Mesenchymal stem cell (in vitro differentiated cells and primary cell): ENCODE results near the gene PLPPR1.

Experiments used
- DNase-seq: peaks from one replicate; pipeline ENCODE4 v3.0.0-alpha.2; 2013
- H2AFZ ChIP-seq: one replicate; pipeline ENCODE4 v1.6.1; 2013; ENCODE audit warnings: low read depth, mild to moderate bottlenecking, control low read depth, inconsistent platforms, low read length, moderate library complexity
- H2AK5ac ChIP-seq: 2 replicates; pipeline ENCODE4 v1.6.1; 2013; ENCODE audit warnings: low read length, moderate library complexity, mild to moderate bottlenecking, inconsistent platforms; ENCODE audit not compliant: severe bottlenecking
- H2BK120ac ChIP-seq: one replicate; pipeline ENCODE4 v1.6.1; 2013; ENCODE audit warnings: low read depth, mild to moderate bottlenecking, inconsistent platforms, low read length, moderate library complexity
- H2BK12ac ChIP-seq, 2 experiments: one replicate each; pipeline ENCODE4 v1.6.1; 2013; ENCODE audit warnings: inconsistent platforms in 2 of 2, low read length in 2 of 2, mild to moderate bottlenecking in 2 of 2, moderate library complexity in 2 of 2, control low read depth in 1 of 2
- H2BK15ac ChIP-seq: one replicate; pipeline ENCODE4 v1.6.1; 2013; ENCODE audit warnings: mild to moderate bottlenecking, low read depth, inconsistent platforms; ENCODE audit not compliant: poor library complexity, severe bottlenecking
- H2BK5ac ChIP-seq: 2 replicates; pipeline ENCODE4 v1.6.1; 2013; ENCODE audit warnings: low read depth, mild to moderate bottlenecking, low read length, control low read depth, inconsistent platforms; ENCODE audit not compliant: poor library complexity, severe bottlenecking
- H3K14ac ChIP-seq, 2 experiments: one replicate each; pipeline ENCODE4 v1.6.1; 2013; ENCODE audit warnings: inconsistent platforms in 2 of 2, low read length in 2 of 2, control low read depth in 1 of 2, mild to moderate bottlenecking in 1 of 2, moderate library complexity in 1 of 2
- H3K18ac ChIP-seq, 2 experiments: one replicate each; pipeline ENCODE4 v1.6.1; 2013; ENCODE audit warnings: inconsistent platforms in 2 of 2, low read length in 2 of 2, control low read depth in 1 of 2, low read depth in 1 of 2, mild to moderate bottlenecking in 1 of 2
- H3K23ac ChIP-seq, 2 experiments: one replicate each; pipeline ENCODE4 v1.6.1; 2013; ENCODE audit warnings: inconsistent platforms in 2 of 2, low read length in 2 of 2, mild to moderate bottlenecking in 2 of 2, moderate library complexity in 2 of 2, control low read depth in 1 of 2
- H3K27ac ChIP-seq: 2 replicates; pipeline ENCODE4 v1.5.1; 2013; ENCODE audit warnings: mild to moderate bottlenecking, moderate library complexity, low read length, control low read depth, inconsistent platforms; ENCODE audit not compliant: poor library complexity, severe bottlenecking
- H3K27me3 ChIP-seq, 2 experiments: 2 replicates each; pipeline versions ENCODE4 v1.6.1 to v1.7.0; 2013; ENCODE audit warnings: low read length in 2 of 2, mild to moderate bottlenecking in 2 of 2, moderate library complexity in 2 of 2, control low read depth in 1 of 2, inconsistent platforms in 1 of 2; ENCODE audit not compliant: control insufficient read depth in 1 of 2, insufficient read depth in 1 of 2
- H3K36me3 ChIP-seq, 2 experiments: 2 replicates each; pipeline versions ENCODE4 v1.6.1 to v1.7.0; 2013; ENCODE audit warnings: low read length in 2 of 2, control low read depth in 1 of 2, inconsistent platforms in 1 of 2, low read depth in 1 of 2, mild to moderate bottlenecking in 1 of 2; ENCODE audit not compliant: insufficient read depth in 2 of 2, control insufficient read depth in 1 of 2
- H3K4ac ChIP-seq, 2 experiments: one replicate each; pipeline ENCODE4 v1.6.1; 2013; ENCODE audit warnings: inconsistent platforms in 2 of 2, low read length in 2 of 2, mild to moderate bottlenecking in 2 of 2, moderate library complexity in 2 of 2, control low read depth in 1 of 2, low read depth in 1 of 2
- H3K4me1 ChIP-seq: 2 replicates; pipeline ENCODE4 v1.6.1; 2013; ENCODE audit warnings: low read depth, low read length, control low read depth; ENCODE audit not compliant: control insufficient read depth, insufficient read depth
- H3K4me2 ChIP-seq: 2 replicates; pipeline ENCODE4 v1.6.1; 2013; ENCODE audit warnings: low read length, mild to moderate bottlenecking, inconsistent platforms; ENCODE audit not compliant: poor library complexity, severe bottlenecking
- H3K4me3 ChIP-seq, 2 experiments: 2 replicates each; pipeline versions ENCODE4 v1.5.1 to v1.7.0; 2013; ENCODE audit warnings: low read length in 2 of 2, mild to moderate bottlenecking in 2 of 2, control low read depth in 1 of 2, low read depth in 1 of 2; ENCODE audit not compliant: insufficient read depth in 1 of 2
- H3K79me1 ChIP-seq: replicated peaks from 2 replicates; pipeline ENCODE4 v1.6.1; 2013; ENCODE audit warnings: mild to moderate bottlenecking, control low read depth, low read length, inconsistent platforms; ENCODE audit not compliant: poor library complexity, severe bottlenecking
- H3K9ac ChIP-seq: 2 replicates; pipeline ENCODE4 v1.7.0; 2013; ENCODE audit warnings: mild to moderate bottlenecking, low read length, moderate library complexity
- H3K9me3 ChIP-seq: 2 replicates; pipeline ENCODE4 v1.7.0; 2013; ENCODE audit warnings: mild to moderate bottlenecking, low read length; ENCODE audit not compliant: control insufficient read depth
- H4K8ac ChIP-seq: one replicate; pipeline ENCODE4 v1.6.1; 2013; ENCODE audit warnings: inconsistent platforms, mild to moderate bottlenecking, low read length, moderate library complexity
- H4K91ac ChIP-seq: one replicate; pipeline ENCODE4 v1.6.1; 2013; ENCODE audit warnings: mild to moderate bottlenecking, low read length, inconsistent platforms
- WGBS: methylation state at CpG from one replicate; pipeline ENCODE4 v1.1.7; 2013; ENCODE audit warnings: mixed read lengths; 5-methylcytosine and 5-hydroxymethylcytosine counted together

PLPPR1 gene

DNA sequence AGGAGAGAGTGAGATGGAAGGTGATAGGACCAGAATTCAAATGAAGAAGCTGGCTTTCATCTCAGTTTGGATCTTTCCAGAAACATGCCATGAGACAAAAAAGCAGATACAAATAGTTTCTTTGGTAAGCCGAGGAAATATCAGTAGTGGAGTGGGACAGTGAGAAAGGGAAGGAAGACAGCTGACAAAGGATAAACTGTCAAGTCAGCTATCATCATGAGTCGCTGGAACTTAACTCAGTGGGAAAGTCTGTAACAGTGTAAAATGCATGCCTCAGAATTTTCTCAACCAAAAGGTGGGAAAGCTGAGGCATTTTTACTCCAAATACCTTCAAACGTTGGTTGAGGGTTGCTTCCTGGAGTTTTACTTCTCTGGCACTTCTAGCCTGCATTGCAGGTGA, 129.8 kb downstream of the PLPPR1 start:
- H4K91ac ChIP-seq = no peak overlapping the region
- H3K14ac ChIP-seq = no peak overlapping the region
- no peak overlapping the region for H3K9ac ChIP-seq
- H3K4me2 ChIP-seq = no peak overlapping the region
- no peak overlapping the region for H3K27ac ChIP-seq
- no peaks in the 10 kb centered on the region for H3K9me3 ChIP-seq
- H3K4me3 ChIP-seq = no peak overlapping the region
- no peak overlapping the region for H3K4ac ChIP-seq
- no peak overlapping the region for H2BK15ac ChIP-seq
- H3K18ac ChIP-seq = no peak overlapping the region
- no peak overlapping the region for H2BK5ac ChIP-seq
- no peak overlapping the region for H2BK12ac ChIP-seq
- H4K8ac ChIP-seq = no peak overlapping the region
- H2BK120ac ChIP-seq = no peak overlapping the region
- no peaks in the 10 kb centered on the region for H3K27me3 ChIP-seq
- no peaks in the 10 kb centered on the region for H3K4me1 ChIP-seq
- DNase-seq = no peak
- H3K23ac ChIP-seq = no peak overlapping the region
- WGBS = 31% methylated on average over 3 of the region's 3 CpGs
- no peaks in the 10 kb centered on the region for H3K79me1 ChIP-seq
- H2AK5ac ChIP-seq = no peak overlapping the region
- H3K36me3 ChIP-seq = no peaks in the 10 kb centered on the region
- no peak overlapping the region for H2AFZ ChIP-seq

DNA sequence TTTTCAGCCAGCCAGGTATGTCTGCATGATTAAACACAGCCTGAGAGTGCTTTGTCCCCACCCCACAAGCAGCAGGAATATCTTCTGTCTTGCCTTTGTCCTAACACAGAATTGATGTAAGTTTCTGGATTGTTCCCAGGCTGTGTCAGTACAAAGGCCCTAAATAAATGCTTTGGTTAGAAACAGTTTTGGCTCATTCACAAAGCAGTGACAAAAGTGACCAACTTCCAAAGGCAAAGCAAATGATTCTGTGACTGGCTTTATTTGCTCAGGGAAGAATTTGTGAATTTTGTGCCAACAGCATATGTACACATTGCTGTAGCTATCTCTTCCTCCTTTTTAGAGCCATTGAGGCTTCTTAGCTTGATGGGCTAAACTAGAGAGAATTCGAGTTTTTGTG, 133.7 kb downstream of the PLPPR1 start:
- H3K4me3 ChIP-seq = no peak overlapping the region
- H2BK5ac ChIP-seq = no peak overlapping the region
- H3K4me2 ChIP-seq = no peak overlapping the region
- no peak overlapping the region for H2AFZ ChIP-seq
- no peaks in the 10 kb centered on the region for H3K9me3 ChIP-seq
- no peaks in the 10 kb centered on the region for H3K4me1 ChIP-seq
- H2AK5ac ChIP-seq = no peak overlapping the region
- H2BK15ac ChIP-seq = no peak overlapping the region
- no peak for DNase-seq
- H3K23ac ChIP-seq = no peak overlapping the region
- no peaks in the 10 kb centered on the region for H3K79me1 ChIP-seq
- no peak overlapping the region for H3K4ac ChIP-seq
- no peak overlapping the region for H3K14ac ChIP-seq
- no peak overlapping the region for H4K8ac ChIP-seq
- no peaks in the 10 kb centered on the region for H3K36me3 ChIP-seq
- no peak overlapping the region for H3K9ac ChIP-seq
- H2BK120ac ChIP-seq = no peak overlapping the region
- H3K27me3 ChIP-seq = no peaks in the 10 kb centered on the region
- no peak overlapping the region for H3K27ac ChIP-seq
- no peak overlapping the region for H4K91ac ChIP-seq
- 22% methylated on average over 1 of the region's 1 CpG for WGBS
- no peak overlapping the region for H3K18ac ChIP-seq
- H2BK12ac ChIP-seq = no peak overlapping the region

DNA sequence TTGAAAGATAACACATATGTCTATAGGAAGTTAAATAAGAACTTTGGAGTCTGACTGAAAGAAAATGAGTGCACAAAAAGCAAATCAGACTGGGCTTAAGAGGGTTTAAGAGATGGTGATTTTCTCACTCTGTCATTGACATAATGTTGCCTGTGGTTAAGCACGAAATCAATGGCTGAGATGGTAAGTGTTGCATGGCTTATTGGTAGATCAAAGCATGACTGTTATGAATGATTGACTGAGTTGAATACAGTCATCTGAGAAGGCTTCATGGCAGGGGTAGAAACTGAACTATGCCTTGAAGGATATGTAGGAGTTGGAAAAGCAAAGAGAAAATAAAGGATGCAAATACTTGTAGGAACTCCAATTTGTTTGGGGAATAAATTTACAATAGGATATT, 136.6 kb downstream of the PLPPR1 start:
- Histone ChIP-seq H2BK5ac (no peak overlapping the region), H2AFZ (no peak overlapping the region), H3K36me3 (no peaks in the 10 kb centered on the region), H3K79me1 (no peaks in the 10 kb centered on the region), H4K8ac (no peak overlapping the region), H3K14ac (no peak overlapping the region), H2BK15ac (no peak overlapping the region), H3K18ac (no peak overlapping the region), H3K27ac (no peak overlapping the region), H3K27me3 (no peaks in the 10 kb centered on the region), H4K91ac (no peak overlapping the region), H3K4me1 (no peaks in the 10 kb centered on the region), H2BK12ac (no peak overlapping the region), H3K4ac (no peak overlapping the region), H2BK120ac (no peak overlapping the region), H3K9me3 (no peaks in the 10 kb centered on the region), H3K9ac (no peak overlapping the region), H3K4me2 (no peak overlapping the region), H2AK5ac (no peak overlapping the region), H3K4me3 (no peak overlapping the region), H3K23ac (no peak overlapping the region)
- 28% methylated on average over 1 of the region's 1 CpG for WGBS
- DNase-seq = no peak

DNA sequence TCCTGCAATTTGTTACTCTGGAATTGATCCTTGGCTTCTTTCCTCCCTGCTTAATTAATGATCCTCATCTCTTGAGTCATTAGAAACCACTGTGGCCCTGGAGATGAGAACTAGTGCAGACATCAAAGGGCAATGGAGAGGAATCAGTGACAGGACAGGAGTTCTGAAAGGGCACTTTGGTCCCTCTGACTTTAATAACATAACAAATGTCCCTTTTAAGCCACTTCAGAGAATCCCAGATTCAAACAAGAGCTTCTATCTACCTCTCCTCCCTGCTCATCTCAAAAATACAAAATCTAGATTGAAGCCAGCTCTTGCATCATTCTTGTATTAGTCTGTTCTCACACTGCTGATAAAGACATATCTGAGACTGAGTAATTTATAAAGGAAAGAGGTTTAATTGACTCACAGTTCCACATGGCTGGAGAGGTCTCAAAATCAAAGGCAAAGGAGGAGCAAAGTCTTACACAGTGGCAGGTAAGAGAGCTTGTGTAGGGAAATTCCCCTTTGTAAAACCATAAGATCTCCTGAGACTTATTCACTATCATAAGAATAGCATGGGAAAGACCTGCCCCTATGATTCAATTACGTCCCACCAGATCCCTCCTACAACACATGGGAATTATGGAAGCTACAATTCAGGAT, 139.1 kb downstream of the PLPPR1 start:
- Histone ChIP-seq H3K27ac (no peak overlapping the region), H3K4ac (no peak overlapping the region), H3K4me2 (no peak overlapping the region), H3K79me1 (no peaks in the 10 kb centered on the region), H2BK120ac (no peak overlapping the region), H3K27me3 (no peaks in the 10 kb centered on the region), H3K9me3 (no peaks in the 10 kb centered on the region), H3K4me1 (no peaks in the 10 kb centered on the region), H2AFZ (no peak overlapping the region), H3K36me3 (no peaks in the 10 kb centered on the region), H3K4me3 (no peak overlapping the region), H3K9ac (no peak overlapping the region), H2BK15ac (no peak overlapping the region), H4K91ac (no peak overlapping the region), H2BK12ac (no peak overlapping the region), H2AK5ac (no peak overlapping the region), H4K8ac (no peak overlapping the region), H3K14ac (no peak overlapping the region), H3K18ac (no peak overlapping the region), H3K23ac (no peak overlapping the region), H2BK5ac (no peak overlapping the region)
- DNase-seq = no peak
- WGBS = 44% methylated on average over 1 of the region's 1 CpG
